Prostate gland (tissue), 2 donors: ENCODE measurements around the gene GNAS-AS1. TPM values are rescaled to one million over a fixed set of nuclear protein-coding genes. Genes with fewer than 3 reads are reported as not detected.

Experiments used
- DNase-seq: peaks from one replicate; pipeline ENCODE4 v3.0.0-alpha.2; 2019; ENCODE audit warnings: low spot score
- H3K27ac ChIP-seq, 2 donors: fragments of 200-600 bp; sonication (generic); 2 replicates each; pipeline ENCODE4 v1.5.1; 2017 to 2019
- H3K27me3 ChIP-seq: fragments of 200-600 bp; sonication (generic); replicated peaks from 2 replicates; pipeline ENCODE4 v1.5.1; 2019; ENCODE audit not compliant: insufficient read depth
- H3K36me3 ChIP-seq, 2 donors: fragments of 200-600 bp; sonication (generic); 1 replicate in 1 of 2; 2 replicates in 1 of 2; pipeline versions ENCODE4 v1.5.1 to v1.8.1; 2017 to 2019
- H3K4me1 ChIP-seq: fragments of 200-600 bp; sonication (generic); replicated peaks from 2 replicates; pipeline ENCODE4 v1.5.1; 2019
- H3K4me3 ChIP-seq, 2 donors: fragments of 200-600 bp; sonication (generic); 2 replicates each; pipeline ENCODE4 v1.5.1; 2017 to 2019
- H3K9me3 ChIP-seq: fragments of 200-600 bp; sonication (generic); 2 replicates; pipeline ENCODE4 v1.5.1; 2017
- CTCF ChIP-seq, 4 experiments: fragments of 200-600 bp in 2 of 4; fragments of 450-650 bp in 2 of 4; sonication (generic) in 2 of 4; IDR thresholded peaks; 1 replicate in 3 of 4; 2 replicates in 1 of 4; pipeline ENCODE4 v1.5.1; 2016 to 2019; ENCODE audit warnings: antibody characterized with exemption in 4 of 4, mild to moderate bottlenecking in 2 of 4, moderate library complexity in 2 of 4
- POLR2A ChIP-seq: fragments of 450-650 bp; IDR thresholded peaks from one replicate; pipeline ENCODE4 v1.6.1; 2016; ENCODE audit warnings: antibody characterized with exemption, mild to moderate bottlenecking
- POLR2AphosphoS5 ChIP-seq: sonication (generic); formaldehyde crosslinking; IDR thresholded peaks from one replicate; pipeline ENCODE4 v1.6.1; 2017; ENCODE audit warnings: antibody characterized with exemption
- WGBS: methylation state at CpG from one replicate; pipeline ENCODE4 v1.1.5; 2018; 5-methylcytosine and 5-hydroxymethylcytosine counted together
- intact Hi-C: fragments of 100-400 bp; cut with DNase I; formaldehyde crosslinking; loops from one replicate; pipeline ENCODE4 v1.14.2; 2022
- total RNA-seq, 2 donors: library from RNA; depleted of rRNA; stranded (reverse); fragments of >200 nt; gene quantifications; one replicate each; pipeline ENCODE4 v1.1.0, GENCODE V29; 2016

Gene GNAS-AS1
- total RNA-seq, 2 donors from 2014 or later, result 0.50 to 1.8 TPM

- WGBS, result 68% methylated on average over 2 of the region's 2 CpGs
- DNase-seq, result no peak
- H3K36me3 ChIP-seq, result no peaks in the 10 kb centered on the region
- no peaks in the 10 kb centered on the region for H3K4me1 ChIP-seq
- H3K9me3 ChIP-seq, result no peaks in the 10 kb centered on the region
- H3K27me3 ChIP-seq, result no peaks in the 10 kb centered on the region
- H3K27ac ChIP-seq, result no peak overlapping the region
- intact Hi-C loops, result no loop called here
- H3K4me3 ChIP-seq, result no peak overlapping the region
- TF ChIP-seq CTCF (IDR thresholded peaks at IDR 0.05) (no peak), POLR2A (no peak), POLR2AphosphoS5 (no peak)
Measured at GRCh38 chr20:58828136-58828535, 22.6 kb downstream of the GNAS-AS1 start.

- WGBS, result 80% methylated on average over 5 of the region's 5 CpGs
- Histone ChIP-seq H3K27ac (no peak overlapping the region), H3K27me3 (no peaks in the 10 kb centered on the region), H3K4me1 (no peaks in the 10 kb centered on the region), H3K36me3 (no peaks in the 10 kb centered on the region), H3K9me3 (no peaks in the 10 kb centered on the region), H3K4me3 (no peak overlapping the region)
- TF ChIP-seq CTCF (IDR thresholded peaks at IDR 0.05), result no peak
- TF ChIP-seq POLR2AphosphoS5, result no peak
- TF ChIP-seq POLR2A, result no peak
- no peak for DNase-seq
- intact Hi-C loops, result no loop called here
Measured at GRCh38 chr20:58826271-58826670, 24.4 kb downstream of the GNAS-AS1 start.

GRCh38 chr20:58825450-58825849 is 25.3 kb downstream of the GNAS-AS1 start:
- Histone ChIP-seq H3K4me1 (no peaks in the 10 kb centered on the region), H3K27ac (no peak overlapping the region), H3K27me3 (no peaks in the 10 kb centered on the region), H3K9me3 (no peaks in the 10 kb centered on the region), H3K4me3 (no peak overlapping the region), H3K36me3 (no peaks in the 10 kb centered on the region)
- no peak for DNase-seq
- TF ChIP-seq POLR2A (no peak), POLR2AphosphoS5 (no peak), CTCF (IDR thresholded peaks at IDR 0.05) (no peak)
- WGBS, result 95% methylated on average over 6 of the region's 6 CpGs
- intact Hi-C loops, result no loop called here

- intact Hi-C loops, result no loop called here
- TF ChIP-seq CTCF (IDR thresholded peaks at IDR 0.05) (no peak), POLR2A (no peak), POLR2AphosphoS5 (no peak)
- Histone ChIP-seq H3K4me3 (no peak overlapping the region), H3K27ac (no peak overlapping the region), H3K27me3 (no peaks in the 10 kb centered on the region), H3K9me3 (no peaks in the 10 kb centered on the region), H3K4me1 (no peaks in the 10 kb centered on the region), H3K36me3 (no peaks in the 10 kb centered on the region)
- DNase-seq, result no peak
- WGBS, result 83% methylated on average over 8 of the region's 8 CpGs
Measured at GRCh38 chr20:58824843-58825242, 25.9 kb downstream of the GNAS-AS1 start.

GRCh38 chr20:58822748-58823730 is 27.7 kb downstream of the GNAS-AS1 start:
- Histone ChIP-seq H3K4me1 (no peaks in the 10 kb centered on the region), H3K36me3 (no peaks in the 10 kb centered on the region), H3K9me3 (no peaks in the 10 kb centered on the region), H3K27me3 (no peaks in the 10 kb centered on the region), H3K27ac (no peak overlapping the region), H3K4me3 (no peak overlapping the region)
- DNase-seq, result no peak
- intact Hi-C loops, result no loop called here
- WGBS, result 91% methylated on average over 26 of the region's 26 CpGs
- TF ChIP-seq POLR2A (no peak), CTCF (IDR thresholded peaks at IDR 0.05) (no peak), POLR2AphosphoS5 (no peak)
